Globus pallidus (tissue), 1 donor: ENCODE results near the gene TMEM45A.
"Not testable (repeated sequence)": the region's sequence is repeated elsewhere in the genome, so short reads cannot be mapped to it uniquely, and the experiment has no call there.

Source experiments
- DNase-seq: peaks from one replicate; pipeline ENCODE4 v3.0.0-alpha.2; 2015; ENCODE audit warnings: low spot score

Gene TMEM45A

DNA sequence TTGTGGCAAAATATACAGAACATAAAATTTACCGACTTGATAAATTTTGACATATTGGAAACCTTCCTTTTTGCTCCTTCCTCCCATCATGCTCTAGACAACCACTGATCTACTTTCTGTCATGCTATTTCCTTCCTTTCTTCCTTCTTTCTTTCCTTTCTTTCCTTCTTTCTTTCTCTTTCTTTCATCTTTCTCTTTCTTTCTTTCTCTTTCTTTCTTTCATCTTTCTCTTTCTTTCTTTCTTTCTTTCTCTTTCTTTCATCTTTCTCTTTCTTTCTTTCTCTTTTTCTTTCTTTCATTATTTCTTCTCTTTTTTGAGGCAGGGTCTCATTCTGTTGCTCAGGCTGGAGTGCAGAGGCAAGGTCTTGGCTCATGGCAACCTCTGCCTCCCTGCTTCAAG lies 8.9 kb upstream of the TMEM45A start:
- no peak for DNase-seq

DNA sequence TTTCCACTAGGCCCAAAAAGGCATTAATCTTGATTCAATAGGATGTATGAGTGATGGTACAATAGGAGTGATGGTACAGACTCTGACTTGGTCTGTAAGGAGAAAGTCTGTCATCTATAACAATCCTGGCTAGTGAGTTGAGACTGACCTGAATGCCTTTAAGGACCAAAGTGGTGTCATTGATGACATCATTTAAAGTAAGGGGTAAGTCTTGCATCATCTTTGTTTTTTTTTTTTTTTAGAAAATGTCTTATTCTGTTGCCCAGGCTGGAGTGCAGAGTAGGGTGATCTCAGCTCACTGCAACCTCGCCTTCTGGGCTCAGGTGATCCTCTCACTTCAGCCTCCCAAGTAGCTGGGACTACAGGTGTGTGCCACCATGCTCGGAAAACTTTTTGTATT lies 5.6 kb upstream of the TMEM45A start:
- DNase-seq = no peak

DNA sequence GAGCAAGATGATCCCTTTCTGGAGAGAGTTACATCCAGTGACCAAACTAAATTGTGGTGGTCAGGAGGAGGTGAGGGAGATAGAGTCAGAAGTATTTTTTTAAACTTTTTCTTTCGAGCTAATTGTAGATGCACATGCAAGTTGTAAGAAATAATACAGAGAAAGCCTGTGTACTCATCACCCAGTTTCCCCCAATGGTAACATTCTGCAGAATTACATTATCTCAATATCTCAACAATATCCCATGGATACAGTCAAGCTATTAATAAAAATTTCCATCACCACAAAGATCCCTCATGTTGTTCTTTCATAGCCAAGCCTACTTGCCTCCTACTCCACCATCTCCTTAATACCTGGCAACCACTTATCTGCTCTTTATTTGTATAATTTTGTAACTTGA lies 3.3 kb upstream of the TMEM45A start:
- no peak for DNase-seq

DNA sequence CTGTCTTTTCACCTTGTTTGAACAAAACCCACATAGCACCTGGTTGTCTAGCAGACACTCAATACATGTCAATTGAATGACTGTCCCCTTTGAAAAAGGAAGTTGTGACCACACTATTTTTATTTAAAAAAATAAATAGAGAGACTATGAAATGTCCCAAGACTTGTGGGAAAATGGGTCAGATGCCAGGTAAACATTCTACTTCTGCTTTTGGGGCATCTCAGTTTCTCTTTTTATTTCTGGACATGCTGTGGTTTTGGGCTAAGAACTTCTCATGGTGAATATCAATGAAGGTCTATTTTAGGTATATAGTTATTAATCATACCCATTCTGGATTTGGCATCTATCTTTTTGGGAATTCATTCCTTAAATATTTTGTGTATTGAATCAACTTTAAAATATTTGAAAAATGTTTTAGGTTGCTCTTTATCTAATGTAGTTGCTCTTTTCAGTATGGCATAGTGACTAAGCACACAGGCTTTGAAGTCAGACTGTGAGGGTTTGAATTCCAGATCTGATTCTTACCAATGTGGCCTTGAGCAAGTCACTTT lies 4.4 kb downstream of the TMEM45A start:
- DNase-seq = no peak

DNA sequence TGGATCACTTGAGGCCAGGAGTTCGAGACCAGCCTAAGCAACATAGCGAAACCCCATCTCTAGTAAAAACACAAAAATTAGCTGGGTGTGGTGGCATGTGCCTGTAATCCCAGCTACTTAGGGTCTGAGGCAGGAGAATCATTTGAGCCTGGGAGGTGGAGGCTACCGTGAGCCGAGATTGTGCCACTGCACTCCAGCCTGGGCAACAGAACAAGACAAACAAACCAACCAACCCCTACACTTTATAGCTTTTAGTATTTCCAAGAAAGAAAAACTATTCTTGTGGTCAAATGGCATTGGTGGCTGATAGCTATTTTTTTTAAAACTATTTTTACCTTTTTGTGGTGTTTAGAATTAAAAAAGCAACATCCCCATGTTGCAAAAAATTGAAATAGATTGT lies 7.2 kb downstream of the TMEM45A start:
- DNase-seq = no peak

DNA sequence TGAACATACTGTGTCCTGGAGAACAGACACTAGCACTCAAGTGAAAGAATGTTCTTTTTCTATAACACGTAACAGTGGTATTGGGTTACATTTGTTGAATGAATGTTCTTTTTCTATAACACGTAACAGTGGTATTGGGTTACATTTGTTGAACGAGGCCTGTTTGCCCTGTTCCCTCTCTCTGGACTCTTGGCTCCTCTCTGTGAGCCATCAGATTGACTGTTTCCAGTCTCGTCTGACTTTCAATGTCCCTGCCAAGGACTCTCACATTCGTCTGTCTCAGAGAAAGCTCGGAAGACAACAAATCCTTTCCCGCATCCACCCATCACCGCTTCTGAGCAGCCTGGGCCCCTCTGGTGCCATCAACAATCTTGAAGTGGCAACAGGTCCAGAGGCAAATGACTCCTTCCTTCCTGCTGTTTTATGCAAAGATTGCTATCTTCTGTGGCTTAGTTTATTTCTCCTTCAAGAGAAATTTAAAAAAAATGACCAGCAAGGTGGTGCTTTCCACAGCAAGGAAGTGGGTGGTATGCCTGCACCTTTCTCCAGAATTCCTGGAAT lies 8.0 kb downstream of the TMEM45A start:
- DNase-seq = no peak

DNA sequence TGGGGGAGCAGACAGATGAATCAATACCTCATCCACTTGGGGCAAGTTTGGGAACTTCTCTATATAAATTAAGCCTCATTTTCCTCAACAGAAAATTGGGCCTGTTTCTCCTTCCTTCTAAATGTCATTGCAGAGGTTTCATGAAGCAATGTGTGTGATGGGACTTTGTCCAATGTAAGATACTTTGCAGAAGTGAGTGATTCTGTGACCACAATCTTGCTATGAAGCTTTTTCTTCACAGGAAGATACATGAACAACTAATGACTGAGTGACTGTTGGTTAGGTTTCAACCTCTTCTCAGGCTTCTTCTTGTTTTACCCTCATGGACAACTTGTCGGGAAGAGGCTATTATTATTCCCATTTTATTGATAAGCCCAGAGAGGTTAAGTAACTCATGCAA lies 11.0 kb downstream of the TMEM45A start:
- DNase-seq = no peak

DNA sequence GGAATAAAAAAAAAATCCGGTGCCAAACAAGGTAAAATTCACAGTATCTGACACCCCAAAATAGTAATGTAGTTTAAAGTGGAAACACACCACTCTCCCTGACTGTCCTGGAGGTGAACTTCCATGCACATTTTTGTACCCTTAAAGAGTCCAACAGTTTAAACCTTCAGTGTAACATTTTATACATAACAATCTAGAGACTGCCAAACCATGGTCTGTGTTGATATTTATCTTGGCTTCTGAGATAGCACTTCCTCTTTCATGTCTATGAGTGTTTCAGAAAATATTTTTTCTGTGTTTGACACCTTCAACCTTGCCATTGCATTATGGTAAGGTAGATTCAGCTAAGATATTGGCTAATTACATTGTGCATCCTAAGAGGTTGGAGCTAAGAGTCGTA lies 13.9 kb downstream of the TMEM45A start:
- no peak for DNase-seq

DNA sequence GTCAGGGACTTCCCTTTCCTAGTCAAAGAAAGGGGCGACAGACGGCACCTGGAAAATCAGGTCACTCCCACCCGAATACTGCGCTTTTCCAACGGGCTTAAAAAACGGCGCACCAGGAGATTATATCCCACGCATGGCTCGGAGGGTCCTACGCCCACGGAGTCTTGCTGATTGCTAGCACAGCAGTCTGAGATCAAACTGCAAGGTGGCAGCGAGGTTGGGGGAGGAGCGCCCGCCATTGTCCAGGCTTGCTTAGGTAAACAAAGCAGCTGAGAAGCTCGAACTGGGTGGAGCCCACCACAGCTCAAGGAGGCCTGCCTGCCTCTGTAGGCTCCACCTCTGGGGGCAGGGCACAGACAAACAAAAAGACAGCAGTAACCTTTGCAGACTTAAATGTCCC lies 17.4 kb downstream of the TMEM45A start:
- not testable (repeated sequence) for DNase-seq

DNA sequence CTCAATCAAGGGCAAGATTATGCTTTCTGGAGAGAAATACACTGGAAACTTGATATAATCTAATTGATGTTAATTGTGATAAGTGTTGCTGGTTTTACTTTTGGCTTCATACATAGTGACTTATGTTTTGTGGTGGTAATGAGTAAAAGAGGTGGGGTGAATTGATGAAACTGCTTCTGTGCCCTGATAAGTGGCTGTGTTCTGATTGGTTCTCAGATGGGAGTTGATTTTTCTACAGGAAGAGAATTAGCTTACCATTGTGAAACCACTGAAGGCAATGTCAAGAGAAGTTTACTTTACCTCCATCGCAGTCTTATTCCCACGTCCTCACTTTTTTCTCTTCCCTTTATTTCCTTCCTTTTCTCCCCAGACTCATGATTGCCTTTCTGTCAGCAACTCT lies 23.8 kb downstream of the TMEM45A start:
- DNase-seq = no peak

DNA sequence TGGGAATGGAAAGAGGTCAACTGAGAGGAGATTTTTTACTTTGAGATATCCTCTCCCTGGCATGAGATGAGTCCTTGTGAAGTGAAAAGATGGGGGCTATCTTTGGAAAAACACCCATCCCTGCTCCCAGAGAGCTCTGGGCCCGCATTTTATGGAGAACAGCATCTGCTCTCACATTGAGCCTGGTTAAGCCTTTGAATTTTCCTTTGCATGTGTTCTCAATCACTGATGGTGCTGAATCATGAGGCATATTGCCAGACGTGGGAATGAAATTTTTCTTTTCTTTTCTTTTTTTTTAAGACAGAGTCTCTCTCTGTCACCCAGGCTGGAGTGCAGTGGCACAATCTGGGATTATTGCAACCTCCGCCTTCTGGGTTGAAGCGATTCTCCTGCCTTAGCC lies 24.4 kb downstream of the TMEM45A start:
- DNase-seq = no peak

DNA sequence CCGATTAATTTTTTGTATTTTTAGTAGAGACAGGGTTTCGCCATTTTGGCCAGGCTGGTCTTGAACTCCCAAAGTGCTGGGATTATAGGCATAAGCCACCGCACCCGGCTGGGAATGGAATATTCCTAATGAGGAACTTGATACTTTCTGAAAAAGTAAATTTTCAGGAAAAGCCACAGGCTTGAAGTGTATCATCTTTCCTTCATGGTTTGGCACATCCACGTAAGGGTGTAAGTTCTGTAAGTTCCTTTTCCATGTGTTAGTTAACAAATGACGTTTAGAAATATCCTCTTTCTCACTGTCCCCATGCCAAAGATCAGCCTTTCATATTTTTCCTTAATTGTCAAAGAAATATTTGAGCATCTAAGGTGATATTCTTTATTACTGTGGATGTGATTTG lies 24.9 kb downstream of the TMEM45A start:
- no peak for DNase-seq

DNA sequence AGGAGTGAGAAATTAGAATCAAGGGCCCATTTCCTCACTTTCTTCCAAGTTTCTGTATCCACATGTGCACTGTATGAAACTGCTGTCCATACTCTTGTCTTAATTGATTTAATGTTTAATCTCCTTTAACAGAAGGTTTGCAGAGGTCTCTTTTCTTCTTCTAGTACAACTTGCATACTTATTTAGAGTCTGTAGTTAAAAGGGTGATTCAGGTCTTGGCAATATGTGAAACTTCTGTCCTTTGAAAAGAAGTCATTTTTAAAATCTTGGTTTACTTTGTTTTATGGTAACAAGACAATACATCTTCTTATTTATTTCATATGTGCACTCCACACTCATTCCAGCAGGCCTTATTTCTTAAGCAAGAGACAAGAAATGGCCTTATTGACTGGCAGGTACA lies 25.8 kb downstream of the TMEM45A start:
- no peak for DNase-seq

DNA sequence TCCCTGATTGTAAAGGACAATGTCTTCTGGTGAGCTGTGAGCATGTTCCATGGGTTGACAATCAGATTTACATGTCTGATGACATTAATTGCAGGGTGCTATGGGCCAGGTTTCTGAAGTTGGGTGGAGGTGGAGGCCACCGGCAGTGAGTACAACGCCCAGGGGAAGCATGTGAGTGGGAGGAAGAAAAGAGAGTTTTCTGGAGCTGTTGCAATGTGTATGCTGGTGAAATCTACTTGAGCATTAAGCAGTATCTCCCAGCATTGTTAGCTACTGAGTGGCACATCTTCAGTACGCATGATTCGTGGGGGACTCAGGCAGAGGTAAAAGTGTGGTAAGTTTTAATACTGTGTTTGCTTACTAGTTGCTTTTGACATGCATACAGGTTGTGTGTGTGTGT lies 26.6 kb downstream of the TMEM45A start:
- no peak for DNase-seq

DNA sequence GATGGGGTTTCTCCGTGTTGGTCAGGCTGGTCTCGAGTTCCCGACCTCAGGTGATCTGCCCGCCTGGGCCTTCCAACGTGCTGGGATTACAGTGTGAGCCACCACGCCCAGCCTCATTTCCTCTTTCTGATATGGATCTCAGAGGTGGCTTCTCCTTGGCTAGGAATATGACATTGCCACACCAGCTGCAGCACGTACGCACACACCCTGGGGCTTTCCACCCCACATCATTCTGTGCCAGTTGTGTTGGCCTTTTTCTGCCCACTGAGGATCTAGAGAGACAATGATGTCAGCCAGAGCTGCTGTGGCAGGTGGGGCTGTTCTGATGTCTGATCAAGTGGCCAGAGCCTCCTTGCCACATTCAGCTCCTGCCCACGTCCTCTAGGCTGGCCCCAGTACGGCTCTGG lies 29.0 kb downstream of the TMEM45A start:
- no peak for DNase-seq

DNA sequence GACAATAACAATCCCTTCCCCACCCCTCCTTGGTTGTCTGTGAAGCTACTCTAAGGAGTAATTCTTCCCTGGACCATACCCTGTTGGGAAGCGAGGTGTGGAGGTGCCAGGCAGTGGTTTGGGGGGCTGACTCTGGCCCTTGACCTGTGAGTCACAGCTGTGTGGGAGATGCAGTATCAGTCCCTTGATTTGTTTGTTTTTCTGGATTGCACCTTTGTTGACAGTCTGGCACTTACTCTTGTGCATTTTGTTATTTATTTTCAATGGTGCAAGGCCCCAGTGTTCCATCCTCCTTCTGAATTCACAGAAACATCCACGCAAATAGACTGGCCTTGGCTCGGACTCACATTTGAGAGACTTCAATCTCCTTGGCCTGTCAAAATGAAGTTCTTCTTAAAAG lies 29.7 kb downstream of the TMEM45A start:
- no peak for DNase-seq

DNA sequence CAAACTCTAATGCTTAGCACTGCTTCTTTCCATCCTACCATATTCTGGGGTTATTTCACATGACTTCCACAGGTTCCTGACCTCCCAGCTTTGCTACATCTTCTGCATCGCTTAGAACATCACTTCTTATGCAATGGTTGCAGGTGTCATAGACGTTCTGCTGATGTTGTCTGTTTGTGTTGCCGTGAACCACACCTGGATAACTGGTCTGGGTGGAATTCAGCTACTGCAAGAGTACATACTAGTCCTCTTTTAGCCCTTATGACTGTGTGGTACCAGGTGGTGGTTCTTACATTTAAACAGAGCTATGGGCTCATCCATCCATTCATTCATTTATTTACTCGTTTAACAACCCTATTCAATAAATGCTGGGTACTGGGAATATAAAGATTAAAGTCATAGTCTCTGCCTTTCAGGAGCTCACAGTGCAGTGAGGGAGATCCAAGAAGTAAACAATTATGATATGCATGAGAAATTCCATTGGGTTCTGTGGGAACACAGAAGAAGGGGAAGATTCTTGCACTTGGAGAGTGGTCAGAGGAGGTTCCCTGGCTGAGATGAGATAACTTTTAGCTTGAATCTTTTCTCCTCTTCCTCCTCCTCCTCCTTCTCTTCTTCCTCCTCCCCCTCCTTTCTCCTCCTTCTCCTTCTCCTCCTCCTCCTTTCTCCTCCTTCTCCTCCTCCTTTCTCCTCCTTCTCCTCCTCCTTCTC lies 30.8 kb downstream of the TMEM45A start:
- no peak for DNase-seq

DNA sequence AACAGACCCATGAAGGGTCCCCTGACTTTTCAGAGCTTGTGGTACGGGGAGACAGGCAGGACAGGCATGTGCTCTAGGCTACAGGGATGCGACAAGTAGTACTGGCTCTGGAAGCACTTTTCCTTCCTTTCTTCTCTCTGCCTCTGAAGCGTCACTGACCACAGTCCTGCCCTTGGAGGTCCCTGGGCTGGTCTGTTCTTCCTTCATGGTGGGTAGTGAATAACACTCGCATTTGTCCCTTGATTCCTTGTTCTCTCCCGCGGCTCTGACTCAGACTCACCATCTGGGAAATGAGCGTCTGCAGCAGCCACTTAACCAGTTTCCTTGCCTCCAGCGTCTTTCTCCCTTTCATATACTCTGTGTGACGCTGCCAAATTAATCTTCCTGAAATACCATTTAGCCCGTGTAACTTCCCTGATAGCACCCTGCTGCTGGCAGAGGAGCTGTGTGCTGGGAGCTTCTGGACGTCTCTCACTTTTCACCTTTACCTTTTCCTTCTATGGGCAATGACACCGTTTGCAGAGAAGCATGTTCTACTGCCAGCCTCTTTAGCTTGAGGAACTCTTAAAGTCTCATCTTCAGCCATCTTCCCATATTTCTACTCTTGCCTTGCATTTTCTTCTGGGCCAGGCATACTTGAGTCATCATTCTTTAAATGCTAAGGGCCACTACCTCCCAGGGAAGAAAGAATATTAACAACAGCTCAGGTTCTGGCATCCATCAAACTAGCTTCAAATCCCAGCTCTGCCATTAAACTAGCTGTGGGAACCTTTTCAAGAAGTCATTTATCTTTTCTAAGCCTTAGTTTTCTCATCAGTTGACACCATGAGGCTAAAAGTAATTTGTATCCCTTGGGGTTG lies 33.6 kb downstream of the TMEM45A start:
- no peak for DNase-seq

DNA sequence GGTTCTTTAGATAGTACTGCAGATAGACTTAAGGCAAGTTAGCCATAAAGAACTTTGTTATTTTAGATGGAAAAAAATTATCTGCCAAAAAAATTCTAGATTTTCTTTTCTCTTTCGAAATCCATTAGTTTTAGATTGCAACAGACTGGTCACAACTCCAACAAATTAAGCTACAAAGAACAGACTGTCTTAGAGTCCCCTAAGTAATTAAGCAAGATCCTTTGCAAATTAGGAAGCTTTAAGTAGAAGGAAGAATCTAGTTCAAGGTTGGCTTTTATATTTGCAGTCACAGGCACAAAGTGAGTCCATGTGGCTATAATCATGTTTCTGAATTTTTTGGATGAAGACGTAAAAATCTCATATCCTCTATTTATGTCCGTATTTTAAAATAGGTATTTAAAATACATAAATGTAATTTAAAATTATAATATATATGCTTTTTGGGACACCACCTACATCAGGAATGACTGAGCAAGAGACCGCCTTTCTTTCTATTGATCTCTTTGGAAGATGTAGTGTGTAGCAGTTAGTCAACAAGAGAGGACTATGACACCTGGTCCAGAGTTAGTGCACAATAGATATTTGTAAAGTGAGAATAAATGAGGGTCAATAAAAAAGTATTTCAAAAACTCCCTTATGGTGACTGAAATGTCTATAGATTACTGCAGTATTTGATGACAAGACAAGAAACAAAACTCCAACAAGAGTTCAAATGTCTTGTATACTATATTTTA lies 34.4 kb downstream of the TMEM45A start:
- no peak for DNase-seq

DNA sequence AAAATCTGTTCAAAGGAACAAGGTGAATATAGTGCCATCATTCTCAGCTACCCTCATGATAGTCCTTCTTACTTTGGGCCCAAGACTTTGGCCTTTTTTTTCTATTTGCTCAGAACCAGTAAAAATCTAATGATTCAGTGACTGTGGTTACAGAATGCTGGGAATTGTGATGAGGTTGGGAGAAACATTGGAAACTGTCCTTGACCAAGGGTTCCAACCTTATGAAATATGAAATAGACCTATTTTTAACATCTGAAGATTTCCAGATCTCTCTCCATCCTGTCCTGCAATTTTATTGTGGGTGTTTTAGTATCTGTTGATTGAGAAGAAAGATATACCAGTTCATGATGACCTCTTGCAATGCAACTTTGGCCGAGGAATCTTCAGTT lies 34.9 kb downstream of the TMEM45A start:
- no peak for DNase-seq

DNA sequence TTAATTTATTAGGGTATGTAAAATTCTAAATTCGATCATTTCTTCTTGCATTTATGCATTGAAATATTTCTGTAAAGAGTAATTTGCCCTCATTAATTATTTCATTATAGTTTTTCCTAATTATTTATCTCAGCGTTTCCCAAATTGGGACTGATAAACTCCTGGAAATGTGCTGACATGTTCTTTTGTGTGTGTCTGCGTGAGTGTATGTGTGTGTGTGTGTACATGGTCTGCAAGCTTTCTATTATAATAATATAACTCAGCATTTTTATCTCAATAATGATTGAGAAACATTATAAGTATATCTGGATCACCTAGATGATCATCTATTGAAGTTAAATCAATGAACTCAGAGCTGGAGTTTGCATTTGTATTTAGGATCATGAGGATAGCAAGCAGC lies 38.7 kb downstream of the TMEM45A start:
- DNase-seq = no peak

DNA sequence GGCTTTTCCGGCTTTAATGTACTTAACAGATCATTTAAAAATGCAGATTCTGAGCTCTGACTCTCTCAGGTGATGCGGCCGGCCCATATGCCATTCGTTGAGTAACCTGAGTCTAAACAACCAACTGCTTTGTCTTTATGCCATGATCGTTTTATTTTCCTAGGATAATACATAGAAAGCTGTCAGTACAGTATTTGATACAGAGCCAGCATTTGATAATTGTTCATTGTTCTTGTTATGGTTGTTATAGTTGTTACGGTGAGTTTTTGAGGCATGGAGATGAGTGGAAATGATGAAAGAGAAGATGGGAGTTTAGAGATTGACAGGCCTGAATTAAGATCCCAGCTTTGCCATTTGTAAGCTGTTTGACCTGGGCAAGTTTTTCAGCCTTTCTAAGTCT lies 40.0 kb downstream of the TMEM45A start:
- no peak for DNase-seq
